Measurements from ENCODE around the gene RGS7.

Gene RGS7

GRCh38 chr1:240869071-240869470 is 487.9 kb downstream of the RGS7 start:
- TF ChIP-seq CTCF (IDR thresholded peaks at IDR 0.05): no peak
- no peak for DNase-seq (ENCODE audit: low spot score)
- Histone ChIP-seq H3K27ac (no peak overlapping the region), H3K4me3 (no peak overlapping the region)

DNA sequence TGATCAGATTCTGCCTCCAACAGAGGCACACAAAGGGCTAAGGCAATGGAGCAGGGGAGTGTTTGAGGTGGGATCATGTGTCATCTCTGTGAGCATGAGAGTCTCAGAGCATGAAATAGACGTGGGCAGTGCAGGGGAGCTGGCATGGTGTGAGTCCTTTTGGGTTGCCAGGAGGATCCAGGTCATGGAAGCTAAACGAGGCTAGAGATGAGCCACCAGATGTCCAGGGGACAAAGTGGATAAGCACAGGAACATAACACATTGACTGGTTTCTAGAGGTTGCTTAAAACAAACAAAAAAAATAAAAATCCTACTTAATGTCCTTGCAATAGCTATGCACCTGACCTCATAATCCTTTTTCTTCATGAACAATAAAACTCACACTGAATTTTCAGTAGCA is 490.3 kb downstream of the RGS7 start:
- no peak for DNase-seq (ENCODE audit: low spot score)
- no peak overlapping the region for H3K4me3 ChIP-seq
- no peak for TF ChIP-seq CTCF (IDR thresholded peaks at IDR 0.05)
- H3K27ac ChIP-seq: no peak overlapping the region

GRCh38 chr1:240860023-240860422 is 497.0 kb downstream of the RGS7 start:
- TF ChIP-seq CTCF (IDR thresholded peaks at IDR 0.05): no peak
- no peak for DNase-seq (ENCODE audit: low spot score)
- H3K4me3 ChIP-seq: no peak overlapping the region
- no peak overlapping the region for H3K27ac ChIP-seq

DNA sequence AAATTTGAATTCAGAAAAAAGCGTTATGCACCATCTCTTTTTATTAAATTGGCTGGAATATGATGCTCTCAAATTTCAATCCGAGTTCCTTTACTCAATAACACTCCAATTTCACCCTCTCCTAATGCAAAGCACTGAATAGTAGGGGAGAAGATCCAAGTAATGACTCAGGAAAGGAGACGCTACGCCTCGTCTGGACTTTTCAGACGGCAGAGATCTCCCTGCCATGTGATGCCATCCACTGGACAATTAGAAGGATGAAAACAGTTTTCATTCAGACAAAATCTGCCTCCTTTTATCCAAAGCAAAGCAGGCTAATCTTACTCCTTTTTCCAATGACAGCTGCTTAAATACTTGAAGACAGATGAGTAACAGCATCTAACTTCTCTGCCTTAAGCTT is 502.6 kb downstream of the RGS7 start:
- no peak for DNase-seq (ENCODE audit: low spot score)
- no peak for TF ChIP-seq CTCF (IDR thresholded peaks at IDR 0.05)
- H3K27ac ChIP-seq: no peak overlapping the region
- H3K4me3 ChIP-seq: no peak overlapping the region

DNA sequence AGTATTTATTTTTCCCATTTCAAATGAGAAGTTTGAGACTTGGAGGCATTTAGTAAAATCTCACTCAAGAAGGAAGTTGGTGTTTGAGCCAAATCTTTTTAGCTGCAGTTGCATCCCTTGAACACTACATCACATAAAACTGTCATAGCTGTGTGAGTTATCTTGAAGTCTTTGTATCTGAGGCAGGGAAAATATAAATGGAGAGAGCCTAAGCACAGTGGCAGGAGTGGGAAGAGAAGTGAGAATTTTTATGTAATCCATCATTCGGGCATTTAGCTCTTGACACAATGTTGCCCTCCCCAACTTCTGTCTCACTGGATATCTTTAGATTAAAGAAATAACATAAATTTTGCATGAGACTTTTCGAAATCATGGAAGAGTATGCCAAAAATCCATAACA is 509.7 kb downstream of the RGS7 start:
- TF ChIP-seq CTCF (IDR thresholded peaks at IDR 0.05): no peak

GRCh38 chr1:240844486-240844885 is 512.5 kb downstream of the RGS7 start:
- no peak overlapping the region for H3K4me3 ChIP-seq
- DNase-seq (ENCODE audit: low spot score): no peak
- no peak for TF ChIP-seq CTCF (IDR thresholded peaks at IDR 0.05)
- H3K27ac ChIP-seq: no peak overlapping the region

More for the DNA sequence above, 509.7 kb downstream of the RGS7 start:
- Histone ChIP-seq H3K4me3 (no peak overlapping the region), H3K27ac (no peak overlapping the region)
- no peak for DNase-seq (ENCODE audit: low spot score)

DNA sequence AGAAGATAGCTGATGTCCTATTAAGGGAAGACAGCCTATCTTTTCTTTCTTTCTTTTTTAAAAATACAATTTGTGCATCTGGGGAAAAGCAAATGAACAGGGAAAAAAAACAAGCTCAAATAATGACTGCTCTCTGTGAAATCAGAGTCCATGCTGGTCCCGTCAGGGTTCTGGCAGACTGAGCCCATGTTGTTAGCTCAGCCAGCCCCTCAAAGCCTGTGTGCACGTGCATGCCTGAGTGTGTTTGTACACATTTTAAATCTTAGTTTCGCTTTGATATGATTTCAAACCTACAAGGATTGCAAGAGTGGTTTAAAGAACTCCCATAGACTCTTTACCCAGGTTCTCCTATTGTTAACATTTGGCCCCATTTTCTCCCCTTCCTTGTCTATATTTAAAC is 513.2 kb downstream of the RGS7 start:
- Histone ChIP-seq H3K4me3 (no peak overlapping the region), H3K27ac (no peak overlapping the region)
- no peak for TF ChIP-seq CTCF (IDR thresholded peaks at IDR 0.05)
- no peak for DNase-seq (ENCODE audit: low spot score)

Data from coronary artery (tissue), 2 donors.